SK-N-SH (cell line): ENCODE results near the gene SETBP1. TPM values are rescaled to one million over a fixed set of nuclear protein-coding genes. Genes with fewer than 3 reads are reported as not detected.

Source experiments
- CTCF ChIA-PET: fragments of 300-600, 350-600 bp; formaldehyde crosslinking; extraction: SDS; loops from one replicate; lab custom pipeline; 2021; lab: Yijun Ruan, JAX
- POLR2A ChIA-PET: fragments of 350-600 bp; sonication (Branson Sonifier 250); formaldehyde crosslinking; extraction: SDS; loops from one replicate; lab custom pipeline; 2020; ENCODE audit warnings: antibody characterized with exemption, inconsistent platforms; lab: Yijun Ruan, JAX
- DNase-seq: peaks from one replicate; pipeline ENCODE4 v3.0.0; 2012
- H2AFZ ChIP-seq: fragments of 200-600 bp; sonication (generic); 2 replicates; pipeline ENCODE4 v1.8.1; 2016; ENCODE audit warnings: antibody characterized with exemption, mild to moderate bottlenecking, low read depth
- H3F3A ChIP-seq: fragments of 200-600 bp; sonication (generic); replicated peaks from 2 replicates; pipeline ENCODE3; 2016; ENCODE audit warnings: antibody characterized with exemption, mild to moderate bottlenecking; ENCODE audit not compliant: insufficient read depth
- H3K27ac ChIP-seq, 2 experiments: fragments of 200-500 bp in 1 of 2; fragments of 200-600 bp in 1 of 2; sonication (Bioruptor generic) in 1 of 2; sonication (generic), shearing (Covaris generic) in 1 of 2; 2 replicates each; pipeline versions ENCODE4 v1.5.1 to v1.6.1; 2014 to 2016; ENCODE audit warnings: low read depth in 2 of 2, inconsistent platforms in 1 of 2, low read length in 1 of 2, mild to moderate bottlenecking in 1 of 2, mixed read lengths in 1 of 2
- H3K27me3 ChIP-seq: fragments of 200-600 bp; sonication (generic), shearing (Covaris generic); 2 replicates; pipeline ENCODE4 v1.6.1; 2016; ENCODE audit warnings: mixed run types; ENCODE audit not compliant: insufficient read depth
- H3K36me3 ChIP-seq, 2 experiments: fragments of 200-500 bp in 1 of 2; fragments of 200-600 bp in 1 of 2; sonication (Bioruptor generic) in 1 of 2; sonication (generic) in 1 of 2; replicated peaks in 1 of 2; 2 replicates each; pipeline versions ENCODE3 to v1.5.1; 2014 to 2016; ENCODE audit warnings: low read length in 1 of 2, mild to moderate bottlenecking in 1 of 2; ENCODE audit not compliant: insufficient read depth in 2 of 2, control insufficient read depth in 1 of 2
- H3K4me1 ChIP-seq, 2 experiments: fragments of 200-500 bp in 1 of 2; fragments of 200-600 bp in 1 of 2; sonication (Bioruptor generic) in 1 of 2; sonication (generic), shearing (Covaris generic) in 1 of 2; 2 replicates each; pipeline versions ENCODE4 v1.5.1 to v1.6.1; 2014 to 2016; ENCODE audit warnings: low read depth in 1 of 2, low read length in 1 of 2, mixed run types in 1 of 2; ENCODE audit not compliant: insufficient read depth in 2 of 2, control insufficient read depth in 1 of 2
- H3K4me2 ChIP-seq: fragments of 200-600 bp; sonication (generic), shearing (Covaris generic); 2 replicates; pipeline ENCODE4 v1.6.1; 2017; ENCODE audit warnings: mixed run types
- H3K4me3 ChIP-seq, 2 experiments: fragments of 200-500 bp in 1 of 2; fragments of 200-600 bp in 1 of 2; sonication (Bioruptor generic) in 1 of 2; sonication (generic), shearing (Covaris generic) in 1 of 2; 2 replicates each; pipeline versions ENCODE4 v1.5.1 to v1.8.1; 2014 to 2016; ENCODE audit warnings: low read depth in 2 of 2, inconsistent platforms in 1 of 2, low read length in 1 of 2, mild to moderate bottlenecking in 1 of 2, mixed read lengths in 1 of 2, moderate library complexity in 1 of 2
- H3K79me2 ChIP-seq: fragments of 200-600 bp; sonication (generic); 2 replicates; pipeline ENCODE4 v1.8.1; 2017; ENCODE audit warnings: mild to moderate bottlenecking; ENCODE audit not compliant: insufficient read depth
- H3K9ac ChIP-seq: fragments of 200-600 bp; sonication (generic); 2 replicates; pipeline ENCODE4 v1.6.1; 2017; ENCODE audit warnings: mixed run types
- H3K9me2 ChIP-seq: fragments of 200-600 bp; sonication (generic); 2 replicates; pipeline ENCODE4 v1.6.1; 2017; ENCODE audit warnings: mixed run types
- H3K9me3 ChIP-seq: fragments of 200-600 bp; sonication (generic); 2 replicates; pipeline ENCODE4 v1.6.1; 2017; ENCODE audit warnings: mixed run types, mild to moderate bottlenecking, moderate library complexity
- H4K20me1 ChIP-seq: fragments of 200-600 bp; sonication (generic); 2 replicates; pipeline ENCODE4 v1.6.1; 2017; ENCODE audit warnings: mild to moderate bottlenecking, mixed run types; ENCODE audit not compliant: insufficient read depth
- CTCF ChIP-seq: fragments of 200-600 bp; sonication (generic); IDR thresholded peaks from 2 replicates; pipeline ENCODE4 v1.6.1; 2017; ENCODE audit warnings: antibody characterized with exemption, mild to moderate bottlenecking, moderate library complexity
- EP300 ChIP-seq, 2 experiments: IDR thresholded peaks; 2 replicates each; pipeline versions ENCODE4 v1.4.0 to v1.6.1; 2012; ENCODE audit warnings: borderline replicate concordance in 1 of 2, low read depth in 1 of 2, low read length in 1 of 2
- FOSL2 ChIP-seq: IDR thresholded peaks from 2 replicates; pipeline ENCODE4 v1.4.0; 2012; ENCODE audit warnings: low read depth, mild to moderate bottlenecking, moderate library complexity, borderline replicate concordance
- FOXJ3 ChIP-seq: sonication (generic); formaldehyde crosslinking; IDR thresholded peaks from 2 replicates; pipeline ENCODE4 v1.5.1; 2020; ENCODE audit warnings: mild to moderate bottlenecking, missing genetic modification reagents
- FOXM1 ChIP-seq: IDR thresholded peaks from 2 replicates; pipeline ENCODE4 v1.4.0; 2012; ENCODE audit warnings: low read depth, mild to moderate bottlenecking
- JUND ChIP-seq: IDR thresholded peaks from 2 replicates; pipeline ENCODE4 v1.4.0; 2012
- MAX ChIP-seq: IDR thresholded peaks from 2 replicates; pipeline ENCODE4 v1.4.0; 2012; ENCODE audit warnings: low read depth
- MEF2A ChIP-seq: IDR thresholded peaks from 2 replicates; pipeline ENCODE4 v1.4.0; 2012; ENCODE audit warnings: low read depth, borderline replicate concordance
- MXI1 ChIP-seq: IDR thresholded peaks from 2 replicates; pipeline ENCODE4 v1.6.1; 2012; ENCODE audit warnings: mild to moderate bottlenecking, low read depth, low read length, improper control_type of control experiment
- POLR2AphosphoS5 ChIP-seq: IDR thresholded peaks from 2 replicates; pipeline ENCODE4 v1.6.1; 2012; ENCODE audit warnings: low read depth, low read length
- RAD21 ChIP-seq: IDR thresholded peaks from 2 replicates; pipeline ENCODE4 v1.6.1; 2012; ENCODE audit warnings: mild to moderate bottlenecking, low read length
- RCOR1 ChIP-seq: fragments of 150-350 bp; IDR thresholded peaks from 2 replicates; pipeline ENCODE4 v1.6.1; 2017; ENCODE audit warnings: antibody characterized with exemption, low read length
- REST ChIP-seq: IDR thresholded peaks from 2 replicates; pipeline ENCODE4 v1.6.1; 2012; ENCODE audit warnings: mild to moderate bottlenecking, low read depth, low read length, moderate library complexity
- RFX5 ChIP-seq: IDR thresholded peaks from 2 replicates; pipeline ENCODE4 v1.6.1; 2012; ENCODE audit warnings: mild to moderate bottlenecking, improper control_type of control experiment, low read length
- SMC3 ChIP-seq: IDR thresholded peaks from 2 replicates; pipeline ENCODE4 v1.6.1; 2012; ENCODE audit warnings: low read depth, low read length, improper control_type of control experiment
- TCF12 ChIP-seq: IDR thresholded peaks from 2 replicates; pipeline ENCODE4 v1.4.0; 2012
- USF1 ChIP-seq: IDR thresholded peaks from 2 replicates; pipeline ENCODE4 v1.4.0; 2012; ENCODE audit warnings: low read depth, borderline replicate concordance
- ZBTB33 ChIP-seq: IDR thresholded peaks from 2 replicates; pipeline ENCODE4 v1.4.0; 2012; ENCODE audit warnings: low read depth, borderline replicate concordance
- WGBS: methylation state at CpG from one replicate; pipeline ENCODE4 v1.1.6; 2017; ENCODE audit warnings: low lambda C conversion rate; 5-methylcytosine and 5-hydroxymethylcytosine counted together
- polyA plus RNA-seq, 3 experiments: library from polyadenylated mRNA; depleted of rRNA; stranded (reverse); fragments of >200 nt; gene quantifications; 2 replicates each; pipeline ENCODE4 v1.2.3, GENCODE V29; 2012

SETBP1 gene
- polyA plus RNA-seq, 1 of the 3 experiments (the other 2 are of a cell fraction): 3.0 TPM

- no peaks in the 10 kb centered on the region for H3K9me2 ChIP-seq
- no peaks in the 10 kb centered on the region; the same call in 1 of the 2 replicates for H3K79me2 ChIP-seq
- no peaks in the 10 kb centered on the region for H3K4me1 ChIP-seq
- H3K4me2 ChIP-seq: no peak overlapping the region
- ChIA-PET CTCF (interaction anchor here (1.5 kb wide), 1 partner anchor 19 kb away, joined by 4 read pairs; no protein-coding TSS in a partner anchor), POLR2A (no interaction called here)
- H3K27ac ChIP-seq: no peak overlapping the region
- H3K27me3 ChIP-seq: no peaks in the 10 kb centered on the region
- H4K20me1 ChIP-seq: no peaks in the 10 kb centered on the region
- H3K36me3 ChIP-seq: no peaks in the 10 kb centered on the region
- no peak overlapping the region for H3K4me3 ChIP-seq
- H3F3A ChIP-seq: no peaks in the 10 kb centered on the region
- no peak for TF ChIP-seq RAD21
- no peak for TF ChIP-seq EP300 (IDR thresholded peaks at IDR 0.05; ENCODE audit: borderline replicate concordance in 1 of 2, low read depth in 1 of 2, low read length in 1 of 2)
- TF ChIP-seq FOSL2: no peak
- no peak for TF ChIP-seq USF1
- no peak overlapping the region for H3K9ac ChIP-seq
- WGBS: 95% methylated on average over 4 of the region's 4 CpGs
- no peak for DNase-seq
- H3K9me3 ChIP-seq: no peaks in the 10 kb centered on the region
- no peak overlapping the region for H2AFZ ChIP-seq
Observed at GRCh38 chr18:44977856-44978255, 297.2 kb downstream of the SETBP1 start.

- ChIA-PET CTCF (no interaction called here), POLR2A (no interaction called here)
- H4K20me1 ChIP-seq: no peaks in the 10 kb centered on the region
- H3F3A ChIP-seq: no peaks in the 10 kb centered on the region
- no peaks in the 10 kb centered on the region for H3K36me3 ChIP-seq
- no peaks in the 10 kb centered on the region for H3K9me3 ChIP-seq
- H3K4me1 ChIP-seq: no peaks in the 10 kb centered on the region
- H2AFZ ChIP-seq: no peak overlapping the region
- no peaks in the 10 kb centered on the region for H3K27me3 ChIP-seq
- H3K9me2 ChIP-seq: no peaks in the 10 kb centered on the region
- no peak overlapping the region for H3K9ac ChIP-seq
- H3K4me3 ChIP-seq: no peak overlapping the region
- no peak for DNase-seq
- no peak overlapping the region for H3K4me2 ChIP-seq
- 88% methylated on average over 3 of the region's 3 CpGs for WGBS
- TF ChIP-seq USF1: no peak
- TF ChIP-seq RCOR1: no peak
- no peak for TF ChIP-seq POLR2AphosphoS5
- no peak for TF ChIP-seq RAD21
- TF ChIP-seq FOXM1: no peak
- no peak for TF ChIP-seq EP300 (IDR thresholded peaks at IDR 0.05; ENCODE audit: borderline replicate concordance in 1 of 2, low read depth in 1 of 2, low read length in 1 of 2)
- TF ChIP-seq CTCF: no peak
- no peak for TF ChIP-seq TCF12
- no peak for TF ChIP-seq MEF2A
- no peak for TF ChIP-seq MAX
- no peak for TF ChIP-seq MXI1
- TF ChIP-seq FOXJ3 (CRISPR knock-in tag): no peak
- no peak for TF ChIP-seq RFX5
- TF ChIP-seq ZBTB33: no peak
- no peak for TF ChIP-seq REST
- TF ChIP-seq JUND: no peak
- TF ChIP-seq SMC3: no peak
- no peak overlapping the region for H3K27ac ChIP-seq
- no peaks in the 10 kb centered on the region; the same call in 1 of the 2 replicates for H3K79me2 ChIP-seq
Observed at GRCh38 chr18:44979748-44980147, 299.1 kb downstream of the SETBP1 start.
